Heart left ventricle (tissue), 13 donors: ENCODE measurements around the gene PRKN.

Experiments used
- POLR2A ChIP-seq, 2 donors: fragments of 450-650 bp; IDR thresholded peaks; one replicate each; pipeline ENCODE4 v1.6.1; 2017; ENCODE audit warnings: antibody characterized with exemption in 2 of 2, mild to moderate bottlenecking in 2 of 2, moderate library complexity in 2 of 2
- TF ChIP-seq, protein P1 (sequence below), 12 donors: fragments of 200-600 bp; sonication (generic) in 4 of 12; IDR thresholded peaks; one replicate each; pipeline versions ENCODE4 v1.5.0 to v1.8.0; 2018 to 2022; ENCODE audit warnings: antibody characterized with exemption in 12 of 12, mild to moderate bottlenecking in 5 of 12
- donor health status: ischemic (EF 13 %, LVEDD 7.1; RV severe dilation, severe dysfunction).
- donor health status: DM: no; HTN: yes; CAD: no.
- donor health status: DM: no; HTN: no; CAD: no.
- donor health status: ischemic (EF 25% LVEDD 6.9; RV normal size, moderate dysfunction).
- donor health status: ischemic (EF 25% LVEDD 5.7; RV mildly dilated, moderate dysfunction).
- donor health status: ischemic (EF 35%, LVEDD 5.7; RV mildly dilated, moderate dysfunction).
- donor health status: nonischemic (EF 11% LVEDD 7.7; RV severe dilation, severe dysfunction).
- donor health status: DM: yes; HTN: yes; CAD: no.
- donor health status: PGD.
- donor health status: ischemic (EF 29% LVEDD 5.4; RV normal size, mild dysfunction).
- donor health status: nonischemic (EF 23%, LVEDD 6.1; RV moderate dilation, normal function).

DNA sequence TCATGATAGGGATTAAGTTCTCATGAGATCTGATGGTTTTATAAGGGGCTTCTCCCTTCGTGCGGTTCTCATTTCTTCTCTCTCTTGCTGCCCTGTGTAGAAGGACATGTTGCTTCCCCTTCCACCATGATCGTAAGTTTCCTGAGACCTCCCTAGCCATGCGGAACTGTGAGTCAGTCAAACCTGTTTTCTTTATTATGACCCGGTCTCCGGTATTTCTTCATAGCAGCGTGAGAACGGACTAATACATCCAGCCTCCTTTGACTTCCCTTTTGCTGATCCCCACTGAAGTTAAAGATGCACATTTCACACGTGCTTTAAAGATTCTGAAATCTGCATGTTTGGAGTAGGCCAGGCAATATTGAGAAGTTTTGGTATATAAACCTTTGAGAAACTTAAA is 543.1 kb downstream of the PRKN start:
- TF ChIP-seq, protein P1, sequence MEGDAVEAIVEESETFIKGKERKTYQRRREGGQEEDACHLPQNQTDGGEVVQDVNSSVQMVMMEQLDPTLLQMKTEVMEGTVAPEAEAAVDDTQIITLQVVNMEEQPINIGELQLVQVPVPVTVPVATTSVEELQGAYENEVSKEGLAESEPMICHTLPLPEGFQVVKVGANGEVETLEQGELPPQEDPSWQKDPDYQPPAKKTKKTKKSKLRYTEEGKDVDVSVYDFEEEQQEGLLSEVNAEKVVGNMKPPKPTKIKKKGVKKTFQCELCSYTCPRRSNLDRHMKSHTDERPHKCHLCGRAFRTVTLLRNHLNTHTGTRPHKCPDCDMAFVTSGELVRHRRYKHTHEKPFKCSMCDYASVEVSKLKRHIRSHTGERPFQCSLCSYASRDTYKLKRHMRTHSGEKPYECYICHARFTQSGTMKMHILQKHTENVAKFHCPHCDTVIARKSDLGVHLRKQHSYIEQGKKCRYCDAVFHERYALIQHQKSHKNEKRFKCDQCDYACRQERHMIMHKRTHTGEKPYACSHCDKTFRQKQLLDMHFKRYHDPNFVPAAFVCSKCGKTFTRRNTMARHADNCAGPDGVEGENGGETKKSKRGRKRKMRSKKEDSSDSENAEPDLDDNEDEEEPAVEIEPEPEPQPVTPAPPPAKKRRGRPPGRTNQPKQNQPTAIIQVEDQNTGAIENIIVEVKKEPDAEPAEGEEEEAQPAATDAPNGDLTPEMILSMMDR (IDR thresholded peaks at IDR 0.05): no peak
- TF ChIP-seq POLR2A (IDR thresholded peaks at IDR 0.05): no peak
